Neural cell (in vitro differentiated cells): ENCODE measurements around the gene STATH. TPM values are rescaled to one million over a fixed set of nuclear protein-coding genes. Genes with fewer than 3 reads are reported as not detected.

Experiments used
- H2AFZ ChIP-seq: fragments of 200-600, 300-800 bp; sonication (generic), shearing (Covaris generic); 2 replicates; pipeline ENCODE4 v1.6.0; 2014; ENCODE audit warnings: low read depth, mild to moderate bottlenecking, antibody characterized with exemption, low read length, moderate library complexity
- H3F3A ChIP-seq: fragments of 200-600 bp; shearing (Covaris generic); 2 replicates; pipeline ENCODE4 v1.6.1; 2016; ENCODE audit warnings: mild to moderate bottlenecking, moderate library complexity, mixed read lengths, antibody characterized with exemption, low read length; ENCODE audit not compliant: insufficient read depth, poor library complexity, severe bottlenecking
- H3K27ac ChIP-seq: fragments of 200-600, 300-800 bp; sonication (generic), shearing (Covaris generic); 2 replicates; pipeline ENCODE4 v1.5.1; 2014; ENCODE audit warnings: mild to moderate bottlenecking, low read length, moderate library complexity
- H3K27me3 ChIP-seq: fragments of 300-800, 200-600 bp; sonication (generic), shearing (Covaris generic); 2 replicates; pipeline ENCODE4 v1.6.0; 2014; ENCODE audit warnings: mild to moderate bottlenecking, low read depth, low read length, moderate library complexity; ENCODE audit not compliant: insufficient read depth
- H3K36me3 ChIP-seq: fragments of 300-800, 200-600 bp; sonication (generic), shearing (Covaris generic); 2 replicates; pipeline ENCODE4 v1.5.1; 2014; ENCODE audit warnings: mild to moderate bottlenecking, antibody characterized with exemption, low read length, moderate library complexity; ENCODE audit not compliant: insufficient read depth
- H3K4me2 ChIP-seq: fragments of 300-800, 200-600 bp; sonication (generic), shearing (Covaris generic); 2 replicates; pipeline ENCODE4 v1.6.0; 2014; ENCODE audit warnings: mild to moderate bottlenecking, low read length
- H3K4me3 ChIP-seq: fragments of 300-800, 200-600 bp; sonication (generic), shearing (Covaris generic); 2 replicates; pipeline ENCODE4 v1.5.1; 2014; ENCODE audit warnings: mild to moderate bottlenecking, low read length, moderate library complexity
- H3K79me2 ChIP-seq: fragments of 200-600 bp; shearing (Covaris generic); replicated peaks from 2 replicates; pipeline ENCODE4 v1.6.0; 2014; ENCODE audit warnings: mild to moderate bottlenecking, low read length, moderate library complexity; ENCODE audit not compliant: insufficient read depth
- H3K9ac ChIP-seq: fragments of 300-800, 200-600 bp; sonication (generic), shearing (Covaris generic); 2 replicates; pipeline ENCODE4 v1.6.1; 2016; ENCODE audit warnings: mild to moderate bottlenecking, low read length, mixed read lengths
- H3K9me2 ChIP-seq: fragments of 200-600 bp; shearing (Covaris generic); 2 replicates; pipeline ENCODE4 v1.6.1; 2016; ENCODE audit warnings: mild to moderate bottlenecking, low read length, mixed read lengths; ENCODE audit not compliant: insufficient read depth
- H3K9me3 ChIP-seq: fragments of 200-600, 300-800 bp; sonication (generic), shearing (Covaris generic); 2 replicates; pipeline ENCODE4 v1.6.1; 2016; ENCODE audit warnings: mild to moderate bottlenecking, mixed run types, low read length, moderate library complexity, mixed read lengths
- H4K20me1 ChIP-seq: fragments of 200-600 bp; shearing (Covaris generic); 2 replicates; pipeline ENCODE4 v1.6.1; 2016; ENCODE audit warnings: mild to moderate bottlenecking, mixed run types; ENCODE audit not compliant: insufficient read depth
- EP300 ChIP-seq: fragments of 450-650 bp; conservative IDR thresholded peaks from 2 replicates; pipeline ENCODE4 v1.6.1; 2014; ENCODE audit warnings: antibody characterized with exemption, mild to moderate bottlenecking, moderate library complexity; ENCODE audit not compliant: poor library complexity, severe bottlenecking
- EZH2 ChIP-seq: fragments of 200-600, 300-800 bp; shearing (Covaris generic), sonication (generic); IDR thresholded peaks from 2 replicates; pipeline ENCODE4 v1.6.1; 2014; ENCODE audit warnings: antibody characterized with exemption, low read length, borderline replicate concordance, mild to moderate bottlenecking; ENCODE audit not compliant: insufficient read depth, poor library complexity, severe bottlenecking
- MXI1 ChIP-seq: fragments of 450-650 bp; conservative IDR thresholded peaks from 2 replicates; pipeline ENCODE4 v1.6.1; 2014; ENCODE audit warnings: antibody characterized with exemption, mild to moderate bottlenecking; ENCODE audit not compliant: poor library complexity, severe bottlenecking
- POLR2AphosphoS5 ChIP-seq: IDR thresholded peaks from 2 replicates; pipeline ENCODE4 v1.6.1; 2012
- RAD21 ChIP-seq: fragments of 450-650 bp; conservative IDR thresholded peaks from 2 replicates; pipeline ENCODE4 v1.6.1; 2014; ENCODE audit warnings: antibody characterized with exemption, mild to moderate bottlenecking, moderate library complexity
- SMC3 ChIP-seq: fragments of 450-650 bp; conservative IDR thresholded peaks from 2 replicates; pipeline ENCODE4 v1.6.1; 2014; ENCODE audit warnings: antibody characterized with exemption, mild to moderate bottlenecking, moderate library complexity; ENCODE audit not compliant: poor library complexity
- TAF1 ChIP-seq: IDR thresholded peaks from 2 replicates; pipeline ENCODE4 v1.6.1; 2012; ENCODE audit warnings: low read depth
- polyA plus RNA-seq: library from polyadenylated mRNA; depleted of rRNA; stranded (reverse); fragments of >200 nt; gene quantifications from 2 replicates; pipeline ENCODE4 v1.2.3, GENCODE V29; 2014
- TF ChIP-seq, protein P1 (sequence below): IDR thresholded peaks from 2 replicates; pipeline ENCODE4 v1.6.1; 2012; ENCODE audit warnings: borderline replicate concordance
- TF ChIP-seq, protein P2 (sequence below): fragments of 450-650 bp; IDR thresholded peaks from 2 replicates; pipeline ENCODE4 v1.5.1; 2014; ENCODE audit warnings: antibody characterized with exemption, mild to moderate bottlenecking, moderate library complexity; ENCODE audit not compliant: poor library complexity, severe bottlenecking

The STATH gene
- polyA plus RNA-seq, 1 donor from 2014 or later: not detected

DNA sequence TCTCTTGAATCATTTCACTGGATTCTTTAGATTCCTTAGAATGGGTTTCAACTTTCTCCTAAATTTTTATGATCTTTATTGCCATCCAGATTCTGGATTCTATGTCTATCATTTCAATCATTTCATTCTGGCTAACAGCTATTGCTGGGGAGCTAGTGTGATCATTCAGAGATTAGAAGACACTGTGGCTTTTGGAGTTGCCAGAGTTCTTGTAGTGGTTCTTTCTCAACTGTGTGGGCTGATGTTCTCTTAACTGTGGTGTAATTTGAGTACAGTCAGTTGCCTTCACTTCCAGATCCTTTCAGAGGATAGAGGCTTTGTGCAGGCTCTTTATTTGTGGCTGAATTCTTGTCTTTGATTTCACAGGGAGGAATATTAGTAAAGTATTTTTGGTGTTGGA is 18.2 kb upstream of the STATH start:
- H3K9ac ChIP-seq: no peak overlapping the region
- no peak overlapping the region for H2AFZ ChIP-seq

DNA sequence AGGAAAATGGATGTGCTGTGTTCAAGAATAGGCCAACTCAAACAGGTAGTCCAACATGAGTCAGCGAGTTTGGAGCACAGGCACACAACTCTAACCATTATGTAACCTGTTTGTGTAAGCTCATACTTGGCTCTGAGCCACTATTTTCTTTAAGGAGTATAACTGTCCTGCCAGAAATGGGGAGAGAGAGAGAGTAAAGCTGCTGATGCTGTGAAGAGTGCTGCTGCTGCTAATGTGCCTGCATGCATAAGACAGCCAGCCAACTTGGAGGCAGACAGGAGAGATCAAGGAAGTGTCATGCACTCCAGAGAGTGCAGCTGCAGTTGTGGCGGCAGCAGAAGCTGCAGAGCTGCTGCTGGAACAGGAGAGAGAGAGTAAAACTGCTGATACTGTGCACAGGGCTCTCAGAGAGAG is 11.7 kb upstream of the STATH start:
- H3K27me3 ChIP-seq: no peaks in the 10 kb centered on the region
- no peaks in the 10 kb centered on the region for H4K20me1 ChIP-seq
- no peak overlapping the region for H3K4me2 ChIP-seq
- peak overlapping the region; percentile 22 for H3K27ac ChIP-seq
- H3F3A ChIP-seq: no peaks in the 10 kb centered on the region
- no peak overlapping the region for H2AFZ ChIP-seq
- H3K4me3 ChIP-seq: no peak overlapping the region
- H3K79me2 ChIP-seq: no peaks in the 10 kb centered on the region
- H3K9me2 ChIP-seq: no peaks in the 10 kb centered on the region
- no peaks in the 10 kb centered on the region for H3K36me3 ChIP-seq
- no peaks in the 10 kb centered on the region for H3K9me3 ChIP-seq
- TF ChIP-seq SMC3: no peak
- TF ChIP-seq, protein P1, sequence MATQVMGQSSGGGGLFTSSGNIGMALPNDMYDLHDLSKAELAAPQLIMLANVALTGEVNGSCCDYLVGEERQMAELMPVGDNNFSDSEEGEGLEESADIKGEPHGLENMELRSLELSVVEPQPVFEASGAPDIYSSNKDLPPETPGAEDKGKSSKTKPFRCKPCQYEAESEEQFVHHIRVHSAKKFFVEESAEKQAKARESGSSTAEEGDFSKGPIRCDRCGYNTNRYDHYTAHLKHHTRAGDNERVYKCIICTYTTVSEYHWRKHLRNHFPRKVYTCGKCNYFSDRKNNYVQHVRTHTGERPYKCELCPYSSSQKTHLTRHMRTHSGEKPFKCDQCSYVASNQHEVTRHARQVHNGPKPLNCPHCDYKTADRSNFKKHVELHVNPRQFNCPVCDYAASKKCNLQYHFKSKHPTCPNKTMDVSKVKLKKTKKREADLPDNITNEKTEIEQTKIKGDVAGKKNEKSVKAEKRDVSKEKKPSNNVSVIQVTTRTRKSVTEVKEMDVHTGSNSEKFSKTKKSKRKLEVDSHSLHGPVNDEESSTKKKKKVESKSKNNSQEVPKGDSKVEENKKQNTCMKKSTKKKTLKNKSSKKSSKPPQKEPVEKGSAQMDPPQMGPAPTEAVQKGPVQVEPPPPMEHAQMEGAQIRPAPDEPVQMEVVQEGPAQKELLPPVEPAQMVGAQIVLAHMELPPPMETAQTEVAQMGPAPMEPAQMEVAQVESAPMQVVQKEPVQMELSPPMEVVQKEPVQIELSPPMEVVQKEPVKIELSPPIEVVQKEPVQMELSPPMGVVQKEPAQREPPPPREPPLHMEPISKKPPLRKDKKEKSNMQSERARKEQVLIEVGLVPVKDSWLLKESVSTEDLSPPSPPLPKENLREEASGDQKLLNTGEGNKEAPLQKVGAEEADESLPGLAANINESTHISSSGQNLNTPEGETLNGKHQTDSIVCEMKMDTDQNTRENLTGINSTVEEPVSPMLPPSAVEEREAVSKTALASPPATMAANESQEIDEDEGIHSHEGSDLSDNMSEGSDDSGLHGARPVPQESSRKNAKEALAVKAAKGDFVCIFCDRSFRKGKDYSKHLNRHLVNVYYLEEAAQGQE: no peak
- TF ChIP-seq MXI1: no peak
- no peak for TF ChIP-seq EZH2
- TF ChIP-seq EP300: peak; percentile 72
- no peak for TF ChIP-seq TAF1
- TF ChIP-seq POLR2AphosphoS5: peak; percentile 29
- TF ChIP-seq, protein P2, sequence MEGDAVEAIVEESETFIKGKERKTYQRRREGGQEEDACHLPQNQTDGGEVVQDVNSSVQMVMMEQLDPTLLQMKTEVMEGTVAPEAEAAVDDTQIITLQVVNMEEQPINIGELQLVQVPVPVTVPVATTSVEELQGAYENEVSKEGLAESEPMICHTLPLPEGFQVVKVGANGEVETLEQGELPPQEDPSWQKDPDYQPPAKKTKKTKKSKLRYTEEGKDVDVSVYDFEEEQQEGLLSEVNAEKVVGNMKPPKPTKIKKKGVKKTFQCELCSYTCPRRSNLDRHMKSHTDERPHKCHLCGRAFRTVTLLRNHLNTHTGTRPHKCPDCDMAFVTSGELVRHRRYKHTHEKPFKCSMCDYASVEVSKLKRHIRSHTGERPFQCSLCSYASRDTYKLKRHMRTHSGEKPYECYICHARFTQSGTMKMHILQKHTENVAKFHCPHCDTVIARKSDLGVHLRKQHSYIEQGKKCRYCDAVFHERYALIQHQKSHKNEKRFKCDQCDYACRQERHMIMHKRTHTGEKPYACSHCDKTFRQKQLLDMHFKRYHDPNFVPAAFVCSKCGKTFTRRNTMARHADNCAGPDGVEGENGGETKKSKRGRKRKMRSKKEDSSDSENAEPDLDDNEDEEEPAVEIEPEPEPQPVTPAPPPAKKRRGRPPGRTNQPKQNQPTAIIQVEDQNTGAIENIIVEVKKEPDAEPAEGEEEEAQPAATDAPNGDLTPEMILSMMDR: no peak
- no peak for TF ChIP-seq RAD21
- H3K9ac ChIP-seq: no peak overlapping the region

More for the DNA sequence above, 18.2 kb upstream of the STATH start:
- H3F3A ChIP-seq: no peaks in the 10 kb centered on the region
- no peaks in the 10 kb centered on the region for H3K27me3 ChIP-seq
- no peaks in the 10 kb centered on the region for H3K79me2 ChIP-seq
- H3K9me2 ChIP-seq: no peaks in the 10 kb centered on the region
- no peak for TF ChIP-seq MXI1
- TF ChIP-seq, protein P1: no peak
- TF ChIP-seq, protein P2: no peak
- no peak overlapping the region for H3K27ac ChIP-seq
- H3K9me3 ChIP-seq: no peaks in the 10 kb centered on the region
- H3K36me3 ChIP-seq: no peaks in the 10 kb centered on the region
- H3K4me3 ChIP-seq: no peak overlapping the region
- H4K20me1 ChIP-seq: no peaks in the 10 kb centered on the region
- no peak overlapping the region for H3K4me2 ChIP-seq
